GM23248 (cell line): ENCODE results near the gene FILIP1. TPM values are rescaled to one million over a fixed set of nuclear protein-coding genes. Genes with fewer than 3 reads are reported as not detected.

Experiments used
- DNase-seq: peaks from one replicate; pipeline ENCODE4 v3.0.0-alpha.2; 2015
- H2AFZ ChIP-seq: fragments of 200-600 bp; sonication (generic); 2 replicates; pipeline ENCODE4 v1.6.1; 2016; ENCODE audit warnings: antibody characterized with exemption
- H3F3A ChIP-seq: fragments of 200-600 bp; sonication (generic); 2 replicates; pipeline ENCODE4 v1.6.1; 2016; ENCODE audit warnings: mild to moderate bottlenecking, antibody characterized with exemption, mixed run types; ENCODE audit not compliant: insufficient read depth
- H3K27ac ChIP-seq: fragments of 200-600 bp; sonication (generic); 2 replicates; pipeline ENCODE4 v1.5.1; 2016; ENCODE audit warnings: mild to moderate bottlenecking
- H3K27me3 ChIP-seq: fragments of 200-600 bp; sonication (generic); replicated peaks from 2 replicates; pipeline ENCODE4 v1.6.1; 2016; ENCODE audit warnings: mild to moderate bottlenecking; ENCODE audit not compliant: insufficient read depth
- H3K36me3 ChIP-seq: fragments of 200-600 bp; sonication (generic); 2 replicates; pipeline ENCODE4 v1.6.1; 2016; ENCODE audit warnings: low read depth, mild to moderate bottlenecking
- H3K4me1 ChIP-seq: fragments of 200-600 bp; sonication (generic); 2 replicates; pipeline ENCODE4 v1.6.1; 2016; ENCODE audit warnings: mild to moderate bottlenecking; ENCODE audit not compliant: insufficient read depth
- H3K4me2 ChIP-seq: fragments of 200-600 bp; sonication (generic); one replicate; pipeline ENCODE4 v1.6.1; 2016; ENCODE audit warnings: mild to moderate bottlenecking; ENCODE audit not compliant: unreplicated experiment
- H3K4me3 ChIP-seq: fragments of 200-600 bp; sonication (generic); 2 replicates; pipeline ENCODE4 v1.5.1; 2016; ENCODE audit warnings: mild to moderate bottlenecking
- H3K79me2 ChIP-seq: fragments of 200-600 bp; sonication (generic); 2 replicates; pipeline ENCODE4 v1.6.1; 2016; ENCODE audit warnings: mild to moderate bottlenecking; ENCODE audit not compliant: insufficient read depth
- H3K9ac ChIP-seq: fragments of 200-600 bp; sonication (generic); 2 replicates; pipeline ENCODE4 v1.6.1; 2016; ENCODE audit warnings: mild to moderate bottlenecking
- H3K9me2 ChIP-seq: fragments of 200-600 bp; sonication (generic); 2 replicates; pipeline ENCODE4 v1.6.1; 2016; ENCODE audit warnings: mixed run types, mild to moderate bottlenecking, moderate library complexity; ENCODE audit not compliant: insufficient read depth
- H3K9me3 ChIP-seq: fragments of 200-600 bp; sonication (generic); one replicate; pipeline ENCODE4 v1.6.1; 2017; ENCODE audit warnings: low read depth
- H4K20me1 ChIP-seq: fragments of 200-600 bp; sonication (generic); 2 replicates; pipeline ENCODE4 v1.6.0; 2016; ENCODE audit not compliant: insufficient read depth
- EZH2 ChIP-seq: fragments of 200-600 bp; sonication (generic); IDR thresholded peaks from 2 replicates; pipeline ENCODE4 v1.6.1; 2018; ENCODE audit warnings: antibody characterized with exemption, mild to moderate bottlenecking; ENCODE audit not compliant: insufficient read depth, poor library complexity, severe bottlenecking
- EZH2phosphoT487 ChIP-seq: fragments of 200-600 bp; sonication (generic); IDR thresholded peaks from 2 replicates; pipeline ENCODE4 v1.6.1; 2018; ENCODE audit warnings: antibody characterized with exemption, moderate library complexity, mild to moderate bottlenecking, low read depth; ENCODE audit not compliant: insufficient read depth
- WGBS, 2 experiments: methylation state at CpG; one replicate each; pipeline ENCODE4 v1.1.6; 2015 to 2017; ENCODE audit warnings: low lambda C conversion rate in 2 of 2, low coverage in 1 of 2; ENCODE audit errors: missing lambda C conversion rate in 2 of 2; 5-methylcytosine and 5-hydroxymethylcytosine counted together
- in situ Hi-C: fragments of 300-500 bp; cut with MboI; formaldehyde crosslinking; loops from 2 replicates; pipeline ENCODE4 v1.15.0; 2020
- polyA plus RNA-seq: library from polyadenylated mRNA; unstranded; fragments of >200 nt; fragmentation: Nextera tagmentation; extraction: Ambion mirVana; gene quantifications from 2 replicates; pipeline ENCODE4 v1.2.1, GENCODE V29; 2016
- total RNA-seq: library from RNA; depleted of rRNA; stranded (reverse); fragments of >200 nt; shearing (Covaris generic); gene quantifications from 2 replicates; pipeline ENCODE4 v1.2.3, GENCODE V29; 2014

FILIP1 gene
- total and polyA plus RNA-seq, 2 experiments from 2014 or later, result under 0.01 TPM; not detected in 1

DNA sequence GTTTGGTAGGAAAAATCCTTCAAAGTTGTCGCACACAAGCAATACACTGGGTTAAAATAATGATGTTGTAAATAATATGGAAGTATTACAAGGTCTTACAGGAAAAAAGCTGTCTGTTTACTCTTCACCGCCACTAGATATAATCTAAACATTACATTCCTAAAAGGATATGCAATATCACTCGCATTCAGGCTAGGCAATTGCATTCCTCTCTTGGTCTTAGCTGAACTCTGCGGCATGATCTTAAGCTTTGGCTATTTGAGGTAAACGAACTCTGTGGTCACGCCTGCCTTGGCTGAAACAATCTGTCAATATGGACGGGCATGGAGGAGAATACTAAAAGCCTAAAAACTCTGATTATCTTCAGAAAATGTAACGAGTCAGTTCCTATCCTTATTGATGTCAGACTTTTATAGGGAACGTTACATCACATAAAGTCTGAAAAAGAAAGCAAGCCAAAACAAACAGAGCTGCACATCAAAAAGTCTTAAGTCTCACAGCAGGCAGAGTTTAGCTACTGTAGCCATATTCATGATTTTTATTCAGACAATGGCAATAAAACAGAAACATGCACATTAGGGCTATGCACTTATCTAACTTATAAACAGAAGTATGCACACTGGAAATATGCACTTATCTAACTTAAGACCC is 30.8 kb upstream of the FILIP1 start:
- H3F3A ChIP-seq, result peaks cover 17% of the 10 kb centered on the region
- H3K79me2 ChIP-seq, result no peaks in the 10 kb centered on the region
- H3K4me3 ChIP-seq, result peak overlapping the region; percentile 56
- H3K9ac ChIP-seq, result no peak overlapping the region
- WGBS, 2 experiments, result 3% methylated on average over 9 of the region's 9 CpGs
- H2AFZ ChIP-seq, result peak overlapping the region; percentile 57; the same call in 1 of the 2 replicates
- no peak overlapping the region for H3K27ac ChIP-seq
- TF ChIP-seq EZH2phosphoT487 (0 out of 2 replicates have a peak, but pooled peaks have one; percentile 64), EZH2 (no peak)
- no peaks in the 10 kb centered on the region for H4K20me1 ChIP-seq
- H3K36me3 ChIP-seq, result no peaks in the 10 kb centered on the region
- H3K4me1 ChIP-seq, result peaks cover 23% of the 10 kb centered on the region
- H3K9me2 ChIP-seq, result no peaks in the 10 kb centered on the region
- no peaks in the 10 kb centered on the region for H3K9me3 ChIP-seq
- DNase-seq, result peak; percentile 79
- in situ Hi-C loops, result no loop called here
- H3K4me2 ChIP-seq, result peak overlapping the region; percentile 89
- H3K27me3 ChIP-seq, result no peaks in the 10 kb centered on the region

DNA sequence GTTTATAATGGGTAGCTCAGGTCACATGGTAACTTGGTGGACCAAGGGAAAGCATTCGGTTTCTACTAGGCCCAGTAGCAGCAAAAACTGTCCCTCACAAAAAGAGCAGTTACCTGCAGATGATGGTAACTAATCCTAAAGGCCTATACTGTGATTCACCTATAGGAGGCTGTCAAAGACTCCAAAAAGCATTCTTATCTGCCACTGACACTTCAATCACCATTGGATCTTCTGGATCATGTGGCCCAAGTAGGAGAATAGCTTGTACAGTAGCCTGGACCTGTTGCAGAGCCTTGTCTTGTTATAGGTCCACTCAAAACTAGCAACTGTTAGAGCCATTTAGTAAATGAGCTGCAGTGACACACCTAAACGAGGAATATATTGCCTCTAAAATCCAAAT is 23.2 kb upstream of the FILIP1 start:
- Histone ChIP-seq H3K4me1 (no peaks in the 10 kb centered on the region), H3F3A (no peaks in the 10 kb centered on the region), H3K9ac (no peak overlapping the region), H3K36me3 (no peaks in the 10 kb centered on the region), H3K9me2 (no peaks in the 10 kb centered on the region), H3K9me3 (no peaks in the 10 kb centered on the region), H4K20me1 (no peaks in the 10 kb centered on the region), H3K4me2 (no peak overlapping the region), H3K27ac (no peak overlapping the region), H2AFZ (no peak overlapping the region), H3K4me3 (no peak overlapping the region), H3K79me2 (no peaks in the 10 kb centered on the region), H3K27me3 (no peaks in the 10 kb centered on the region)
- WGBS, 2 experiments, result 7 to 29% methylated on average over 2 of the region's 2 CpGs
- no peak for TF ChIP-seq EZH2phosphoT487
- no peak for TF ChIP-seq EZH2
- no peak for DNase-seq
- in situ Hi-C loops, result no loop called here

DNA sequence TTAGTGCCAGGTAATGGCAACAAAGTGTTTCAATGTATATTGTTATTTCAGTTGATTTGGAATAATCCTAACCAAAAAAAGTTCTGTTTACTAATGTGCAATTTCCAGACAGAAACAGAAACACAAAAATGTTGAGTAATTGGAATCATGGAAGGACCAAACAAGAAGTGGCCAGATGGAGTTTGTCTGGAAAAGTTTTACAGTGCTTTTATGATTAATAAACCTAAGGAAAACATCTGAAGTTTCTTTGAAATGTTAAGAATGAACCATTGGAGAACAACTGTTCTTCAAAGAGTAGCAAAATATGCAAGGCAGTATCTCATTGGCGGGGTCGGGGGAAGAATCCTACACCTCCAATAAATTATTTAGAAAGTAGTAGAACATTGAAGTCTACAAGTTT is 19.0 kb upstream of the FILIP1 start:
- 95 to 97% methylated on average over 2 of the region's 2 CpGs for WGBS, 2 experiments
- DNase-seq, result no peak
- TF ChIP-seq EZH2 (no peak), EZH2phosphoT487 (no peak)

DNA sequence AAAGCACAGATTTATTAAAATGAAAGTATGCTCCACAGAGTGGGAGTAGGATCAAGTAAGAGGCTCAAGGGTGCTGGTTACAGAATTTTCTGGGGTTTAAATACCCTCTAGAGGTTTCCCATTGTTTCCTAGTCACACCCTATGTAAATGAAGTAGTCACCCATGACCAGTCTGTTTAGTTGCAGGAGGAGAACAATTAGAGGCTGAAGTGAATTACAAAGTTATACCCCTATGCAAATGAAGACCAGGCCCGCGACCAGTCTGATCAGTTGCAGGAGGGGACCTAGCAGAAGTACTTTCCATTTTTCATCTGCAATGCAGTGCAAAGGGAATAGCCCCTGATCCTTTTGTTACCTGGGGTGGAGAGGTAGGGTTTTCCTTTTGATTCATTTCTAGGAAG is 11.8 kb upstream of the FILIP1 start:
- no peak overlapping the region for H3K27ac ChIP-seq
- H3K27me3 ChIP-seq, result no peaks in the 10 kb centered on the region
- H3K4me1 ChIP-seq, result no peaks in the 10 kb centered on the region
- DNase-seq, result no peak
- H3K79me2 ChIP-seq, result no peaks in the 10 kb centered on the region
- 67% methylated on average over 2 of the region's 2 CpGs for WGBS, 2 experiments
- H3K9me2 ChIP-seq, result no peaks in the 10 kb centered on the region
- no peaks in the 10 kb centered on the region for H3K36me3 ChIP-seq
- H3K9ac ChIP-seq, result no peak overlapping the region
- no peak overlapping the region for H3K4me2 ChIP-seq
- no peaks in the 10 kb centered on the region for H3F3A ChIP-seq
- in situ Hi-C loops, result no loop called here
- no peaks in the 10 kb centered on the region for H3K9me3 ChIP-seq
- H3K4me3 ChIP-seq, result no peak overlapping the region
- H4K20me1 ChIP-seq, result no peaks in the 10 kb centered on the region
- TF ChIP-seq EZH2phosphoT487 (no peak), EZH2 (no peak)
- H2AFZ ChIP-seq, result no peak overlapping the region

More for the DNA sequence above, 19.0 kb upstream of the FILIP1 start:
- in situ Hi-C loops, result no loop called here
- H3K27ac ChIP-seq, result no peak overlapping the region
- no peaks in the 10 kb centered on the region for H3K27me3 ChIP-seq
- H4K20me1 ChIP-seq, result no peaks in the 10 kb centered on the region
- no peaks in the 10 kb centered on the region for H3K9me2 ChIP-seq
- H3K9ac ChIP-seq, result no peak overlapping the region
- no peaks in the 10 kb centered on the region for H3K36me3 ChIP-seq
- H3K9me3 ChIP-seq, result no peaks in the 10 kb centered on the region
- no peak overlapping the region for H3K4me2 ChIP-seq
- H3F3A ChIP-seq, result no peaks in the 10 kb centered on the region
- no peak overlapping the region for H3K4me3 ChIP-seq
- H2AFZ ChIP-seq, result no peak overlapping the region
- no peaks in the 10 kb centered on the region for H3K79me2 ChIP-seq
- no peaks in the 10 kb centered on the region for H3K4me1 ChIP-seq
